Activated CD4-positive, alpha-beta T cell treated with anti-CD3 and anti-CD28 coated beads, Interleukin-2, amount 10 ng/mL, durations not matched to agents 24 days and 14 days (primary cell): Measurements from ENCODE around the gene UBE2I. TPM values are rescaled to one million over a fixed set of nuclear protein-coding genes. Genes with fewer than 3 reads are reported as not detected.

ENCODE experiments used
- DNase-seq: peaks from one replicate; pipeline ENCODE4 v3.0.0; 2022
- H3K27ac Mint-ChIP-seq: one replicate; pipeline ENCODE4 v1.8.0; 2022; ENCODE audit warnings: mild to moderate bottlenecking, mixed read lengths
- H3K27me3 Mint-ChIP-seq: one replicate; pipeline ENCODE4 v1.8.0; 2022; ENCODE audit warnings: mixed read lengths
- H3K36me3 Mint-ChIP-seq: one replicate; pipeline ENCODE4 v1.8.0; 2022; ENCODE audit warnings: low read depth, mild to moderate bottlenecking, mixed read lengths
- H3K4me1 Mint-ChIP-seq: one replicate; pipeline ENCODE4 v1.8.0; 2021; ENCODE audit warnings: mixed read lengths
- H3K4me3 Mint-ChIP-seq: one replicate; pipeline ENCODE4 v1.8.0; 2022; ENCODE audit warnings: mild to moderate bottlenecking, moderate library complexity, mixed read lengths
- H3K9me3 Mint-ChIP-seq: one replicate; pipeline ENCODE4 v1.8.0; 2021; ENCODE audit warnings: mixed read lengths
- intact Hi-C: fragments of 100-400 bp; cut with micrococcal nuclease; formaldehyde crosslinking; loops from one replicate; pipeline ENCODE4 v1.15.1; 2023
- total RNA-seq: library from RNA; stranded (reverse); gene quantifications from 2 replicates; pipeline ENCODE4 v1.2.3, GENCODE V29; 2022

UBE2I gene
- total RNA-seq, 1 donor from 2014 or later = 278 TPM

GRCh38 chr16:1347286-1347855 lies 37.9 kb downstream of the UBE2I start:
- H3K27me3 Mint-ChIP-seq = no peaks in the 10 kb centered on the region
- H3K4me3 Mint-ChIP-seq = no peak overlapping the region
- no peak overlapping the region for H3K27ac Mint-ChIP-seq
- no peaks in the 10 kb centered on the region for H3K9me3 Mint-ChIP-seq
- intact Hi-C loops = no loop called here
- H3K4me1 Mint-ChIP-seq = peaks cover 21% of the 10 kb centered on the region
- DNase-seq = no peak
- peaks cover 6% of the 10 kb centered on the region for H3K36me3 Mint-ChIP-seq

GRCh38 chr16:1347962-1348361 lies 38.5 kb downstream of the UBE2I start:
- Mint-ChIP-seq H3K4me3 (no peak overlapping the region), H3K9me3 (no peaks in the 10 kb centered on the region), H3K36me3 (peaks cover 6% of the 10 kb centered on the region), H3K27ac (no peak overlapping the region), H3K27me3 (no peaks in the 10 kb centered on the region), H3K4me1 (peaks cover 20% of the 10 kb centered on the region)
- DNase-seq = no peak
- intact Hi-C loops = no loop called here

GRCh38 chr16:1348441-1348840 lies 39.0 kb downstream of the UBE2I start:
- Mint-ChIP-seq H3K36me3 (peaks cover 6% of the 10 kb centered on the region), H3K4me1 (peaks cover 19% of the 10 kb centered on the region), H3K4me3 (no peak overlapping the region), H3K9me3 (no peaks in the 10 kb centered on the region), H3K27me3 (no peaks in the 10 kb centered on the region), H3K27ac (no peak overlapping the region)
- no peak for DNase-seq
- intact Hi-C loops = no loop called here

- no peak overlapping the region for H3K4me3 Mint-ChIP-seq
- peaks cover 21% of the 10 kb centered on the region for H3K4me1 Mint-ChIP-seq
- intact Hi-C loops = no loop called here
- DNase-seq = no peak
- H3K27me3 Mint-ChIP-seq = no peaks in the 10 kb centered on the region
- H3K36me3 Mint-ChIP-seq = peaks cover 6% of the 10 kb centered on the region
- no peak overlapping the region for H3K27ac Mint-ChIP-seq
- H3K9me3 Mint-ChIP-seq = no peaks in the 10 kb centered on the region
These were observed 39.5 kb downstream of the UBE2I start for GRCh38 chr16:1348926-1349325.

GRCh38 chr16:1349351-1349750 lies 39.9 kb downstream of the UBE2I start:
- intact Hi-C loops = no loop called here
- Mint-ChIP-seq H3K4me1 (peaks cover 21% of the 10 kb centered on the region), H3K36me3 (peaks cover 6% of the 10 kb centered on the region), H3K9me3 (no peaks in the 10 kb centered on the region), H3K4me3 (no peak overlapping the region), H3K27ac (no peak overlapping the region), H3K27me3 (no peaks in the 10 kb centered on the region)
- no peak for DNase-seq

GRCh38 chr16:1349951-1350350 lies 40.5 kb downstream of the UBE2I start:
- peak overlapping the region; percentile 8 for H3K27ac Mint-ChIP-seq
- no peaks in the 10 kb centered on the region for H3K27me3 Mint-ChIP-seq
- no peaks in the 10 kb centered on the region for H3K9me3 Mint-ChIP-seq
- peak overlapping the region; percentile 92 for H3K4me3 Mint-ChIP-seq
- H3K36me3 Mint-ChIP-seq = peaks cover 6% of the 10 kb centered on the region
- H3K4me1 Mint-ChIP-seq = peaks cover 24% of the 10 kb centered on the region
- intact Hi-C loops = loop anchor here (2.0 to 5.0 kb wide), 2 partner anchors 39 to 72 kb away; partner anchors contain the start of gene UQCC4
- DNase-seq = no peak

- peaks cover 27% of the 10 kb centered on the region for H3K4me1 Mint-ChIP-seq
- DNase-seq = no peak
- no peaks in the 10 kb centered on the region for H3K9me3 Mint-ChIP-seq
- H3K27me3 Mint-ChIP-seq = no peaks in the 10 kb centered on the region
- peaks cover 8% of the 10 kb centered on the region for H3K36me3 Mint-ChIP-seq
- peak overlapping the region; percentile 92 for H3K4me3 Mint-ChIP-seq
- H3K27ac Mint-ChIP-seq = peak overlapping the region; percentile 78
- intact Hi-C loops = loop anchor here (2.0 to 5.0 kb wide), 2 partner anchors 40 to 72 kb away; partner anchors contain the start of gene UQCC4
These were observed 41.3 kb downstream of the UBE2I start for GRCh38 chr16:1350691-1351090.

- Mint-ChIP-seq H3K9me3 (no peaks in the 10 kb centered on the region), H3K4me1 (peaks cover 27% of the 10 kb centered on the region), H3K36me3 (peaks cover 8% of the 10 kb centered on the region), H3K4me3 (peak overlapping the region; percentile 92), H3K27me3 (no peaks in the 10 kb centered on the region), H3K27ac (peak overlapping the region; percentile 78)
- intact Hi-C loops = loop anchor here (2.0 to 5.0 kb wide), 2 partner anchors 40 to 71 kb away; partner anchors contain the start of gene UQCC4
- no peak for DNase-seq
These were observed 41.8 kb downstream of the UBE2I start for GRCh38 chr16:1351215-1351581.

GRCh38 chr16:1351582-1352362 lies 42.3 kb downstream of the UBE2I start, which contains the start of the genes GNPTG and TSR3:
Gene GNPTG (plus strand): TSS chr16:1351931. CDS start chr16:1351966, 35 bp downstream.
Gene TSR3 (minus strand): TSS chr16:1351878. CDS start chr16:1351804, 74 bp downstream.
- Mint-ChIP-seq H3K27me3 (no peaks in the 10 kb centered on the region), H3K36me3 (peaks cover 8% of the 10 kb centered on the region), H3K4me1 (peaks cover 27% of the 10 kb centered on the region), H3K9me3 (no peaks in the 10 kb centered on the region), H3K4me3 (peak within 1 kb of the TSS; percentile 92), H3K27ac (peak within 1 kb of the TSS; percentile 78)
- intact Hi-C loops = loop anchor here (2.0 to 5.0 kb wide), 2 partner anchors 41 to 71 kb away; partner anchors contain the start of gene UQCC4
- peak; percentile 98 for DNase-seq

- H3K27ac Mint-ChIP-seq = no peak overlapping the region
- H3K4me3 Mint-ChIP-seq = no peak overlapping the region
These were observed 45.5 kb downstream of the UBE2I start for GRCh38 chr16:1354815-1355540.

GRCh38 chr16:1355591-1355990 lies 46.2 kb downstream of the UBE2I start:
- intact Hi-C loops = no loop called here
- Mint-ChIP-seq H3K36me3 (peaks cover 6% of the 10 kb centered on the region), H3K27ac (no peak overlapping the region), H3K4me3 (no peak overlapping the region), H3K4me1 (peaks cover 22% of the 10 kb centered on the region), H3K27me3 (no peaks in the 10 kb centered on the region), H3K9me3 (no peaks in the 10 kb centered on the region)
- no peak for DNase-seq

More at GRCh38 chr16:1354815-1355540, 45.5 kb downstream of the UBE2I start:
- peaks cover 28% of the 10 kb centered on the region for H3K4me1 Mint-ChIP-seq
- no peak for DNase-seq
- no peaks in the 10 kb centered on the region for H3K27me3 Mint-ChIP-seq
- H3K9me3 Mint-ChIP-seq = no peaks in the 10 kb centered on the region
- intact Hi-C loops = loop anchor here (5.0 kb wide), 1 partner anchor 67 kb away; the partner anchor contains the start of gene UQCC4
- peaks cover 8% of the 10 kb centered on the region for H3K36me3 Mint-ChIP-seq

GRCh38 chr16:1356061-1356900 lies 46.8 kb downstream of the UBE2I start:
- H3K4me1 Mint-ChIP-seq = peaks cover 21% of the 10 kb centered on the region
- H3K36me3 Mint-ChIP-seq = peaks cover 4% of the 10 kb centered on the region
- intact Hi-C loops = no loop called here
- H3K27me3 Mint-ChIP-seq = no peaks in the 10 kb centered on the region
- no peak for DNase-seq
- no peak overlapping the region for H3K27ac Mint-ChIP-seq
- no peaks in the 10 kb centered on the region for H3K9me3 Mint-ChIP-seq
- H3K4me3 Mint-ChIP-seq = no peak overlapping the region
